Head of caudate nucleus (tissue), 42 donors: ENCODE measurements around the gene SAMD4A.

Experiments
- DNase-seq, 42 donors: peaks; one replicate each; pipeline versions ENCODE4 v3.0.0 to v3.0.0-alpha.2; 2020 to 2021; ENCODE audit warnings: mixed read lengths in 7 of 42
- intact Hi-C: fragments of 100-400 bp; cut with DNase I; formaldehyde crosslinking; loops from one replicate; pipeline ENCODE4 v1.15.0; 2022

SAMD4A gene

DNA sequence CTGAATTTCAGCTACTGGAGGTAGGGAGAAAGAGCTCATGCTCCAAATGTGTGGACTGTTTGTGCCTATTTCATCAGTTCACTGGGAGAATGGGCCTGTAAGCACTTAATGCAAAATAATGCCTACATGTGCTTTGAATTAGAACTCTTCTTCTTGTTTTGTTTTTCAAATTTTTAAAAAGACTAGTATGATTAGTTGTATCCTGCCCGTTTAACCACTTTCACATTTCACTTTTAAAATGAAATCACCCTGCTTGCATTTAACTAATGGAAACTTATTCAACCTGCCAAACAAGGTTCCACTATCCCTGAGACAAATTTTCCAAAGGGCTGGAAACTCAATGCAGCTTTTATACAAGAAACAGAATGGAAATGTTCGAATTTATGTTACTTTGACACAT, 79.7 kb downstream of the SAMD4A start:
- intact Hi-C loops = no loop called here
- DNase-seq = no peak

DNA sequence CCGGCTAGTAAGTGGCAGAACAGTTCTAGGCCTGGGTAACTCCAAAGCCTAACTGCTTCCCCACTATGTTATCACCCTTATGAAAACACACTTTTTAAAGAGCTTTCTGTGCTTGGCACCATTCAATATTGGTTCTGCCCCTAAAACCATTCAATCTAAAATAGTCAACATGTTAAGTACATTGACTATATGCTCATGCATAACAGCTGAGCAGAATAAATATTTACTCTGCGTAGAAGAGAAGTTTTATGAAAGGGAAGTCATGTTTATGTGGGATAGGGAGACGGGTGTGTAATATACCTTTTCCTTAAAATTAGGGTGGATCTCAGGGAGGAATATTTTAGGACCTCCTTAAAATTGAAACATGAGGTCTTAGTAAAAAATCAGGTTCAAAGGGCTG, 80.5 kb downstream of the SAMD4A start:
- intact Hi-C loops = no loop called here
- DNase-seq = no peak

DNA sequence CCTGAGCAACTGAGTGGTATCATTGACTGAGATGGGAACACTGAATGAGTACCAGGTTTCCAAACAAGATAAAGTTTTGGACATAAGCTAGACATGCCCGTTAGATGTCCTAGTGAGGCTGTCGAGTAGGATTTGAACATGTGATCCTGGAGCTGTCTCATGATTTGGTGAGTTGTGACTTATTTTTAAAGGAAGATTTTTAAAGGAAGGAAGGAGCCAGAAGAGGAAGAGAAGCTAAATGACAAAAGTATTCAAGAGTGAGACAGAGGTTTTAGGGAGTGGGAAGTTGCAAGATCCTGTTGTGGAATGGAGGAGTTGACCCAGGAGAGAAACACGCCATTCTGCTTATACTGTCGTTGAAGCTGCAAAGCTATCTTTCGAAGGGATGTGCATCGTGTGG, 82.1 kb downstream of the SAMD4A start:
- intact Hi-C loops = no loop called here

DNA sequence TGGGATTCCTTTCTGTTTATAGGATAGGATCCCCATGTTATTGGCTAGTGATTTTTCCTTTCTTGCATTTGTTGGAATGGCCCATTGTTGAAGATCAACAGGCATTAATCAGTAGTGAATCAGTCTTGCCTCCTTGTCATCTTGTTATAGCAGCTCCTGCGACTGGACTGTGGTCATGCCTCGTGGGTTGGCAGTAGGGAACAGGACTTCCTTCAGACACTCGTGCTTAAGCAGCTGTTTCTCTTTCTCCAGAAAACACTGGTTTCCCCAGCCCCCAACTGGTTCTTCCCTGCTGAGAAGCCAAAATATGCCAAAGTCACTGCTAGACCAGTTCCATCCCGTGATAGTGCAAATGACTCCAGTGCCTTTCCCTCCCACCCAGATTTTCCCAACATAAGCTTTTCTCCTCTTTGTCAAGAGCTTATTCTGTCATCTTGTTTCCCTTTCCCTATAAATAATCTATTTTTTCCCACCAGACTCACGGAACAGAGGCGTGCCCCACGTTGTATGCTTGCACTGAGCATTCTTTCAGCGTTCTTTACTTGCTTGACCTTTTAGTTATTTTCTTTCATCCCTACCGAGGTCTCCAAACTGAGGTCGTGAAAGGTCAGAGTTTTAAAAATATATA, 83.5 kb downstream of the SAMD4A start:
- peak in 20 of 42 donors; percentile 24 to 62 (median 39) for DNase-seq

More for the DNA sequence above, 82.1 kb downstream of the SAMD4A start:
- no peak for DNase-seq

DNA sequence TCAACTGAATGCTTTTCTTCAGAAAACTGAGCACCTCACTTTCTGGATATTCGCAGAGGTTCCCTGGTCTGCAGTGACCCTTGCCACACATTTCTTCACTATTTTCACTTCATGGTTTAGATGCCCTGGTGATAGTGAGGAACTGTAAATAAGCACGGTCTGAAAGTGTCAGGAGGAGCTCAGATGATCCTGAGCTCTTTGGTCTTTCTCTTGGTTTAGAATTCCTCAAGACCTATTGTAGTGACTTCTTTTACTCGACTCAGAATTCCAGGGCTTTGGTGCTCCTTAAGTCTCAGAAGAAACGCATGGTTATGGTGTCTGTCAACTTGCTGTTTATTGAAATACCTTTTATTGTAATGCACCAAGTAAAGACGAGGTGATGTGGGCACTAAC, 84.0 kb downstream of the SAMD4A start:
- intact Hi-C loops = no loop called here
- no peak for DNase-seq

More for the DNA sequence above, 83.5 kb downstream of the SAMD4A start:
- intact Hi-C loops = no loop called here

DNA sequence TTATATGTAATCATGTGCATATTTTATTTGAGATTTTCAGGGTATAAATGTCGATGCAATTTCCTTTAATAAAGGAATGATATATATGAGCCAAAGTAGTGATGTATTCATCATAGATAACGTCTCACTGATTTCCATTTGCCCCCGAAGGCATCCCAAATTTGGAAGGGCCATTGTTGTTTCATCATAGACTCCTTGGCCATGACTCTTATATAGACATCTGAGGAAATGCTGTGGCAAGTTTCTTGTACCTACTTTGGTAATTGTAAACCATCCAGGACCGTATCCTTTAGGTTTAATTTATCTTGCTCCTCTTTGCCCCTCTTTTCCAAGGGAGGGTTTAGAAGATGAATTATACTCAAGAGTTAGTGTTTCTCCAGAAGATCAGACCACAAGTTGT, 84.7 kb downstream of the SAMD4A start:
- intact Hi-C loops = no loop called here
- DNase-seq = no peak

DNA sequence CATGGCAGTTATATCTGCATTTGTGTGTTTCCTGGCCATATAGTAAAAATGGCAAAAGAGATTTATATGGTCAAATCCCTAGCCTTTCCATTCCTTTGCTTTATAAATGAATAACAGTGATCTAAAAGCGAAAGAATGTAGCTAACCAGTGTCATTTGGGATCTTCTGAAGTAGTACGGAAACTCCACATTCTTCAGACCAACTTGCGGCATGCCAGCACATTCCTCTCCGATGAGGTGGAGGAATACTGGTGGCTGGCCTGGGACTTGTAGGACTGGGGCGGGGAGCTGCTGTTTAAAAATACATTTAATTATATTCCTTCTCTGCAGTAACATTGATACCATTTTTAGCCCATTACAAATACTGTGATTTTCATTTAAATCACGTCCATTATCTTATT, 85.3 kb downstream of the SAMD4A start:
- intact Hi-C loops = no loop called here

DNA sequence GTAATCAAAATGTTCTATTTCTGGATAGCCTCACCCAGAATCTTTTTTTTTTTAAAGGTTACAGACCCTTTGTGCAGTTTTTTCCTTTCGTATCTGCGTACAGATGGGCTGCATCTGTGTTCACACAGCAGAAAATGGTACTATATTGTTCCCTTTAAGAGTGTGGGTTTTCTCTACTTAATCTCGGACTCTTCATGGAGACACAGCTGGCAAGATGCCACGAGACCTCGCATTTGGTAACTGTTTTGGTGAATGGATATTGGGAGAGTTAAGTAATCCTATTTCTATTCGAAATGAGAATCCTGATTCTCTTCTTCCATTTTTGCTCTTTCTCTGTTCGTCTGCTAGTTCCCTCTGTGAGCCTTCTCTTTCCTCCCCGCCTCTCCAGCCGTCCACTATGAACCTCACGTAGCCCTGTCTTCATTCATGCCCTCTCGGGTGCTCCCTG, 85.7 kb downstream of the SAMD4A start:
- peak in 3 of 42 donors; percentile 14 to 65 (median 44) for DNase-seq

More for the DNA sequence above, 85.3 kb downstream of the SAMD4A start:
- peak in 5 of 42 donors; percentile 15 to 66 (median 46) for DNase-seq

DNA sequence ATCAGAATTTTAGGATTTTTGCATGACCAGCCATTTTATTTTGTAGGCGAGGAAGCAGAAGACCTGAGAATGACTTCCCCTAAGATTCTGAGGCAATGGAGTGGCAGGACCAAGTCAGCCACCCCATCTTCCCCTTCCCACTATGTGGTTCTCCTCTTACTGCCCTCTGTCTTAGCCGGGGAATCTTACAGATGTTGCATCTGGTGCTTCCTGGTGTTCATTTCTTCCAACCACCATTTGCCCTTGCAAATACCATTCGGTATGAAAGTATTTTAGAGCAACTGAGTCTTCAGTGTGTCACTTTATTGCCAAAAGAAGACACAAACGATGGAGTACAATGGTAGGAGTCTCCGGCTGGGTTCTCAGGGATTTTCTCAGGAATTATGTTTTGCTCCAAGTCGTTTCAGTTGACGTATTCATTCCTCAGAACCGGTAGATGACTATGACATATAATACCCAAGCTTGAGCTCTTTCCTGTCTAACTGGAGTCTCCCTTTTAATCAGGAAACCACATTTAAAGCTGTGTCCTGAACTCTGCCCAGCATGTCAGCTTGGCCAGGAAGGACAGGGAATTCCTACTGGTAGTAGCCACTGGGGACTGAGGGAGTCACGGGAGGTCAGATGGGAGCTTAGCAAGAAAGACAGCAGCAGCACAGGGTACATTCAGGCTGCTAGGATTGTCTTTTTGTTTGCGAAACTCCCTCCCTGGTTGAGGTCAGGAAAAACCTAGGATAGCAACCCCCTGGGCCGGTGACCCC, 87.0 kb downstream of the SAMD4A start:
- DNase-seq = no peak

More for the DNA sequence above, 85.7 kb downstream of the SAMD4A start:
- intact Hi-C loops = no loop called here

DNA sequence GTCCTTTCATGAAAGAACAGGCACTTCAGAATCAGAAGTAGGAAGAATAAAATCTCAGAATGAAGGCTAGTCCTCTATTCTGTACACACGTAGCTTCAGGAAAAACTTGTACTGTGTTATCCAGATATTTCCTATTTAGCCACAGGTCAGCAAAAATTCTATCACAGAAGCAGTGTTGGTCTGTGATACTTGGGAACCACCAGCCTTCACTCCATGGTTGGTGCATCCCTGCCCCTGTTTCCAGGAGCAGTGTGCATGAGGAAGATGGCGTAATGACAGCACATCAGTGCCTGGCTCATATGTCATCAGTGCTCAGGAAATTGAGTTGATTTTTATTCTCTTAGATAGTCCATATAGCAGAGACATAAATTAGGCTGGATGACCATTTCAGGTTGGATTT, 87.7 kb downstream of the SAMD4A start:
- intact Hi-C loops = no loop called here
- no peak for DNase-seq

More for the DNA sequence above, 87.0 kb downstream of the SAMD4A start:
- intact Hi-C loops = no loop called here

DNA sequence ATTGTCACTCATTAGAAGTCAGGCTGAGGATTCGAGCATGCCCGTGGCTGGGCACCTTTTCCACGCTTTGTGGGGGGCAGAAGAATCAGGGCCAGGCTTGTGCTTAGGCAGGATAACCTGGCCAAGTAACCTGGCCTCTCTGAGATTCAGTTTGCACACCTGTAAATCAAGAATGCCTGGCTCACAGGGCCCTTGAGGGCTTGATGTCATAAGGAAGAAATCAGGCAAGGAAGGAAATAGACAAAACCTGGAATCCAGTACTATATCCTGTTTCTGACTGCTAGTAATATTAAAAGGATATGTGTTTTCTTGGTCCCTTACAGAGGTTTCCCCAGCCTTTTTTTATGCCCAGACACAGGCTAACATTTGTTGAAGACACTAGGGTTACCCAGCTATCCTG, 91.9 kb downstream of the SAMD4A start:
- no peak for DNase-seq
- intact Hi-C loops = no loop called here

DNA sequence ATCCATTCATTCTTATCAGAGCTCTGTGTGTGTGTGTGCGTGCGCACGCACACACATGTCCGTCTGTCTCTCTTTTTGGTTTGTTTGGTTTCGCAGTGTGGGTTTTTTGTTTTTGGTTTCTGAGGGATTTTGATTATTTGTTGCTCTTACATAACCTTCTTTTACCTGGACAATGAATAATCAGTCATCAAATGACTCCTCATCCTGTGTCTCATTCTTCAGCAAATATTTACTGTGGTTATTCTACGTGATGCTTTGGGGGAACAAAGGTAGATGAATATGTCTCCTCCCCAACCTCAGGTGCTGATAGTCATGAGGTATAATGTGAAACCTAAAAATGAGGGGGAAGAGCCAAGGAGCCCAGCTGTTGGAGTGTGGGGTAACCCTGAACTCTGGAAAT, 92.4 kb downstream of the SAMD4A start:
- intact Hi-C loops = no loop called here
- no peak for DNase-seq

DNA sequence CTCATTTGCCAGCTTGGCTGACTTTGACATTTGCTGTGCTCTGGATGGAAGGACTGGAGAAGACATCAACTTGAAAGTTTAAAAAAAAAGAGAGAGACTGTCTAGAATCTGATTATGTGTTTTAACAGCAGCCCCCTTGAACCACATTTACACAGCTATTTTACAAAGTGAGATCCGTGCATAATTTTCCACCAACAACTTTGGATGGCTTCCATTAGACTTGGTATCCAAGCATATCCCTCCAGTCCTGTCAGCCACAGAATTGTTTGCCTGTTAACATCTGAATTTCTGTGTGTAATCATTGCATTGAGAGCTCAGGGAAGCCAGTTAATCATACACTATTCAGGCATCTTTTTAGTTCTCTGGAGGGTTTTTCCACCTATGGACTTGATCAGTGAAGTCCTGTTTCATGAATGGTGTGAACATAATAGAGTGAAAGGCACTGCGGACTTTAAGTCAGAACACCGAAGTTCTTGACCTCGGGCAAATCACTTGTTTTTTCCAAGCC, 93.7 kb downstream of the SAMD4A start:
- intact Hi-C loops = no loop called here
- no peak for DNase-seq

DNA sequence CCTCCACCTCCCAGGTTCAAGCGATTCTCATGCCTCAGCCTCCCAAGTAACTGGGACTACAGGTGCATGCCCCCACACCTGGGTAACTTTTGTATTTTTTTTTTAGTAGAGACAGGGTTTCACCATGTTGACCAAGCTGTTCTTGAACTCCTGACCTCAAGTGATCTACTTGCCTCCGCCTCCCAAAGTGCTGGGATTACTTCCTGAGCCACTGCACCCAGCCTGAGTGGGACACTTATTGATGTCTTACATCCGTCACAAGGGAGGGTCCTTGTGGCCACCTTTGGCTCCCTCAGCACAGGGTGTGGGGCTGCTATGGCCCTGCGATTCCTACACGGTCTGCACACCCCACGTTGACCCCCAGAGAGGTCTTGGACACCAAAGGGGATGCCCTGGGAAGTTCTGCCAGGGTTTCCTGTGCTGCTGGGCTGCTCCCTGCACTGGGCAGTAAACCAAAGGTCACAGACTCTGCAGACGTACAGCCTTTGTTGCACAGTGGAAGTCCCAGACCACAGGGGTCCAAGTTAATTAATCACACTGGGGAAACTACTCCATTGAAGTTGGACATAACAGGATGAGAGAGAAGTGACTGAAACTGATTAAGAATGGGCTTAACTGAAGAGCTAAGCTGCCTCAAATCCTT, 95.7 kb downstream of the SAMD4A start:
- intact Hi-C loops = no loop called here
- DNase-seq = no peak

DNA sequence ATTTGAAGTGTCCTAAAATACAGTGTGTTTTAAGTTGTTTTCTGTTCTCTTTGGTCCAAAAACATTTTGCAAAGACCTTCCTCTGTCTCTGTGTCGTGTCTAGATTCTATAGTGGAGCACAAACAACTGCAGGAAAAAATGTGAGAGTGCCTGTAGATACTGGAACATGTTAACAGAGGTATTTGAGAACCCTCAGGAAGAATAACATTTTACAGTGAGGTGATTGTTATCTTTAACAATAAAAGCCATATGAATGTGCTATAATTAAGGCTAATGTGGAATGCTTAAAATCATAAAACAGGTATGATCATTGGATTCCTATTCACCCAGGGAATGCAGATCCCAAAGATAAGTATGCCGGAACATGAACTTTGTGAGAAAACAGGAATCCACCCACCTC, 98.0 kb downstream of the SAMD4A start:
- intact Hi-C loops = no loop called here
- no peak for DNase-seq

DNA sequence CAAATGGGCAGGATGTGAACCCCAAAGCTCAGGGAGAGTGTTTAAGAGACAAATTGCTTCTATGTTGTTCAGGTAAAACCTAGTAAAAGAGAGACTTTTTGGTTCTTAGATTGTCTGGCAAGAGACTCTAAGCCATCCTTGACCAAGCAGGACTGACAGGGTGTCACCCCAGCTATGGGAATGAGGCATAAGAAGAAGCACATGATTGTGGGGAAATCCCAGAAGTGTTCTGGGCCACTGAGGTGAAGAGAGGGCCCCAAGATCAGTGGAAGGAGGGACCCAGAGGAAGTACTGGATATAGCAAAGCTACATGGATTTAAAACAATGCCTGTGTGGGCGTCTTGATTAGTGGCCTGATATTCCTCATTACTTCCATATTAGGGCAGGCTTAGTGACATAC, 99.0 kb downstream of the SAMD4A start:
- intact Hi-C loops = no loop called here
- no peak for DNase-seq

DNA sequence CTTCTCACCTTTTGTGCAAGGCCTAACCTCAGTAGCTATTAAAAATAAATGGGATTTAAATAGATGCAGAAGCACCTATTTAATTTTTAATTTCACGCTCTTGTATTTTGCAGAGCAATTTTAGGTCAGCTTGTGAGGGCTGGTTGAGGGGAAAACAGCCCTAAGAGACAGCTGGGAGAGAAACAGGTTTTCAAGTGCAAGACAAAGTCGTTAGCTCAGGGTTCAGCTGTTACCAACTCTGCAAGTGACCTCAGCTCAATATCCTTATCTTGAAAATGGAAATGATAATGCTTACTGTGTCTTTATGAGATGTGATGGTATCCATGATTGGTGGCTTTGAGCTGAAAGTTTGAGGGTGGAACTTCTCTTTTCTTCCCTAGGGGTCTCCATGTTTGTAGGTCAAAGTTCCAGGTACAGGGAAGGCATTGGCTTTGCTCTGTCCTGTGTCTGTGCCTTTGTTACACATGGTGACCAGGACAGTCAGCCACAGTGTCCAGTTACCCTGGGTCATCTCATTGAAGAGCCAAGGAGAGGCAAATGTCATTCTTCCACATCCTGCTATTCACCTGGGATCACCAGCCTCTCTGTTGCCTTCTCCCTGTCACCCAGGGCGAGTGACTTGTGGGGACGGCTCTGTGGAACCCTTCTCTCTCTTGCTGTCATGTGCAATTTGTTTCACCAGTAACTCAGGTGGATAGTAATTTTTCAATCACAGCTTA, 100.3 kb downstream of the SAMD4A start:
- intact Hi-C loops = no loop called here
- no peak for DNase-seq

DNA sequence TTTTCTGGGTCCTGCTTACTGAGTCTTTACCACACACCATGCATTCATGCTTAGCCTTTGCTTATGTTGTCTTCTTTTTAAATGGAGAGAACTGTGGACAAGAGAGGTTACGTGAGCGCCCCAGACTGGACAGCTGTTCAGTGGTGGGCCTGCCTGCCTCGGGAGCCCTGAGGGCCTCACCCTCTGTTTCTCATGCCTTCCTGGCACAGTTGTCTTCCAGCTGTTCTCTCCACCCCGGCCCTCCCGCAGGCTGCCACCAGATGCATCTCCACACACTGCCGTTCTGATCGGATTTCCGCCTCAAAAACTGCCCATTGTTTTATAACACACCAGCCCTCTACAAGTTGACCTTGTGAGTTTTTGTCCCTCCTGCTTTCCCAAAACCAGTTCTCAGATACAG, 100.8 kb downstream of the SAMD4A start:
- no peak for DNase-seq
- intact Hi-C loops = no loop called here
